Progenitor cell of endocrine pancreas (in vitro differentiated cells): Measurements from ENCODE around the gene SIRPD. TPM values are rescaled to one million over a fixed set of nuclear protein-coding genes. Genes with fewer than 3 reads are reported as not detected.

Experiments
- DNase-seq: peaks from one replicate; pipeline ENCODE4 v3.0.0; 2021; ENCODE audit warnings: low spot score; ENCODE audit not compliant: unreplicated experiment
- H3K27ac Mint-ChIP-seq: 2 replicates; pipeline ENCODE4 v1.8.0; 2021; ENCODE audit warnings: mild to moderate bottlenecking, moderate library complexity, mixed read lengths
- H3K27me3 Mint-ChIP-seq: 2 replicates; pipeline ENCODE4 v1.8.0; 2021; ENCODE audit warnings: mixed read lengths
- H3K36me3 Mint-ChIP-seq: 2 replicates; pipeline ENCODE4 v1.8.0; 2022; ENCODE audit warnings: mixed read lengths; ENCODE audit not compliant: insufficient read depth
- H3K4me1 Mint-ChIP-seq: 2 replicates; pipeline ENCODE4 v1.8.0; 2021; ENCODE audit warnings: low read depth, mixed read lengths
- H3K4me3 Mint-ChIP-seq: 2 replicates; pipeline ENCODE4 v1.8.0; 2021; ENCODE audit warnings: low read depth, mild to moderate bottlenecking, moderate library complexity, mixed read lengths
- H3K9me3 Mint-ChIP-seq: 2 replicates; pipeline ENCODE4 v1.8.0; 2021; ENCODE audit warnings: low read depth, mixed read lengths
- total RNA-seq: library from RNA; stranded (reverse); gene quantifications from 2 replicates; pipeline ENCODE4 v1.2.1, GENCODE V29; 2021
- TF ChIP-seq, protein P1 (sequence below): fragments of 200-600 bp; sonication (generic); IDR thresholded peaks from one replicate; pipeline ENCODE4 v1.5.0; 2021; ENCODE audit warnings: antibody characterized with exemption, mild to moderate bottlenecking; ENCODE audit not compliant: unreplicated experiment

Gene SIRPD
- total RNA-seq, 1 donor from 2014 or later: not detected

DNA sequence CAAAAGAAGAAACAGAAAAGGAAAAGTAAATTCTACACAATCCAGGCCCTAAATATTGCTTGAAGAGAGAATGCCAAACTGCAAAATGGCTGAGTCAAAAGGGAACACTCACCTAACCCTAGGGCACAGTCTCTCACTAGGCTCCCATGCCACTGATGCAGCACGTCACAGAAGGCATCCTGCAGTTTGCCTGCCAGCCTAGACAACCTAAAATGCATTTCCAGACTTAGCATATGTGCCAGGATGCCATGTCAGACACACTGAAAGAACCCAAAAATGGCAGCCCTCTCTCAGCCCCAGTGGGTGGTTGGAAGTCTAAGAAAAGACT lies 10.6 kb upstream of the SIRPD start:
- Mint-ChIP-seq H3K27me3 (peaks cover 15% of the 10 kb centered on the region), H3K4me3 (no peak overlapping the region), H3K36me3 (no peaks in the 10 kb centered on the region), H3K27ac (no peak overlapping the region), H3K4me1 (no peaks in the 10 kb centered on the region), H3K9me3 (no peaks in the 10 kb centered on the region)
- DNase-seq: no peak
- TF ChIP-seq, protein P1, sequence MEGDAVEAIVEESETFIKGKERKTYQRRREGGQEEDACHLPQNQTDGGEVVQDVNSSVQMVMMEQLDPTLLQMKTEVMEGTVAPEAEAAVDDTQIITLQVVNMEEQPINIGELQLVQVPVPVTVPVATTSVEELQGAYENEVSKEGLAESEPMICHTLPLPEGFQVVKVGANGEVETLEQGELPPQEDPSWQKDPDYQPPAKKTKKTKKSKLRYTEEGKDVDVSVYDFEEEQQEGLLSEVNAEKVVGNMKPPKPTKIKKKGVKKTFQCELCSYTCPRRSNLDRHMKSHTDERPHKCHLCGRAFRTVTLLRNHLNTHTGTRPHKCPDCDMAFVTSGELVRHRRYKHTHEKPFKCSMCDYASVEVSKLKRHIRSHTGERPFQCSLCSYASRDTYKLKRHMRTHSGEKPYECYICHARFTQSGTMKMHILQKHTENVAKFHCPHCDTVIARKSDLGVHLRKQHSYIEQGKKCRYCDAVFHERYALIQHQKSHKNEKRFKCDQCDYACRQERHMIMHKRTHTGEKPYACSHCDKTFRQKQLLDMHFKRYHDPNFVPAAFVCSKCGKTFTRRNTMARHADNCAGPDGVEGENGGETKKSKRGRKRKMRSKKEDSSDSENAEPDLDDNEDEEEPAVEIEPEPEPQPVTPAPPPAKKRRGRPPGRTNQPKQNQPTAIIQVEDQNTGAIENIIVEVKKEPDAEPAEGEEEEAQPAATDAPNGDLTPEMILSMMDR: no peak

DNA sequence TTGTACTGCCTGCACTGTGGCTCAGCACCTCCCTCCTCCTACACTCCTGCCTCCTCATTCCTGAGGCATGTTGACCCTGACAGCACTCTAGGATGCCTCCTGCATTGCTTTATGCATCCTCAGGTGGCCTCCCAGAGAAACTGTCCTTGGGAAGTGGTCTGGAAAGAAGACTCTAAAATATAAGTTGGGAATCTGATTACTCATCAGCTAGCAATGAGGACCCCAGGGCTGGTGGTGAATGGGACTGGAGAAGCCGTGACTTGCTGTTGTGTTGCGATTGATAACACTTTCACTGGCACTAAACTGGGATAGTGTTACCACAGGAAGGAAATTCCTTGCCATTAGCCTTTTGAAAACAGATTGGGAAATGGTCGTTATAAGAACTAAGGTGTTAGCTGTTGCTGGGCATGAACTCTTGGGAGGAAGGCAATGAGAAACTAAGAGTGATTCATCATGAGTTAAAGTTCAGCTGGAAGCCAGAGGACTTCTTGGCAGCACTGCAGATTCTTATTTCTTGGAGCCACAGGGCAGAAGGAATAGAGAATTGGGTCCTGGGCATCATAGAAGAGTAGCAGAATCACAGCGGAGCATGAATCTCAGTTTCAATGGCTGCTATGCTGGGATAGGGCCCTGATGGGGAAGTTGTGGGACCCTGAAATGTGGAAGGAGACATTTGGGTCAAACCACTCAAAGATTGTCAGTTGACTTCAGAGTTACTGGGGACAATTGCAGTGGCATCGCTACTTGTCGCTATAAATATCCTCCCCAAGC lies 10.1 kb upstream of the SIRPD start:
- Mint-ChIP-seq H3K4me3 (no peak overlapping the region), H3K36me3 (no peaks in the 10 kb centered on the region), H3K4me1 (no peaks in the 10 kb centered on the region), H3K27ac (no peak overlapping the region), H3K9me3 (no peaks in the 10 kb centered on the region), H3K27me3 (peaks cover 18% of the 10 kb centered on the region)
- no peak for DNase-seq
- TF ChIP-seq, protein P1: no peak

DNA sequence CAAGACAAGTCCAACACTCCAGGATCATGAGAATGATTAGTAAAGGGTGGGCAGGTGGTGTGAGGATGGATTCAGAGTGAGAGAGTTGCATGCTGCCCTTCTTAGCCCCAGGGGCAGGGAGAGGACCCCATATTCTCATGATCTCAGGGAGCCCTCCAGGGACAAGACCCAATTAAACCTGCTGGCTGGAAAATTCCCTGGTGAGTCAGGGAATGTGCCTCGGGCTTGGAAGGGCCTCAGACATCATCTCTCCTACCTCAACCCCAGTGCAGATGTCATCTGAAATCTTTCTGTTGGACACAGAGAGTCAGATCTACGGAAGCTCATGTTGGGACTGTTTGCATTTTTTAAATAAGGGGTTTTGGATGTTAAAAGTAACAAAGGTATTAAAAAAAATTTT lies 9.2 kb upstream of the SIRPD start:
- Mint-ChIP-seq H3K36me3 (no peaks in the 10 kb centered on the region), H3K27ac (no peak overlapping the region), H3K27me3 (peaks cover 19% of the 10 kb centered on the region), H3K4me1 (no peaks in the 10 kb centered on the region), H3K4me3 (no peak overlapping the region), H3K9me3 (no peaks in the 10 kb centered on the region)
- DNase-seq: no peak
- TF ChIP-seq, protein P1: no peak

DNA sequence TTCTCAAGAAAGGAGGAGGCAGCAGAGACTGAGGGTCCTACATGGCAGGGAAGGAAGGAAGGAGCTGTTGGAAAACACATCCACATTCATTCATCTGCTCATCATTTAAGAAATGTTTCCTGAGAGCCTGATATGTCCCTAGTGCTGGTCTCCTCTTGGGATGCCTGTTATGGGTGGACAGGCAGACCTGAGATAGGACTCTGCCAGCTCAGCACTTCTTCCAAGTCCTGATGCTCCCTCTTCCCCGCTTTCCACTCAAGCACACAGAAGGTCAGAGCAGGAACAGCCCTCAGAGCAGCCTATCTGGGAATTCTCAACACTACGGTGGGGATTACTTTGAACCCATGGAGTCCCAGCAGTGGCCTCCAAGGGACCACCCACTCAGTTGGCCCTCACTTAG lies 8.0 kb upstream of the SIRPD start:
- Mint-ChIP-seq H3K36me3 (no peaks in the 10 kb centered on the region), H3K27me3 (peaks cover 28% of the 10 kb centered on the region), H3K4me3 (no peak overlapping the region), H3K4me1 (no peaks in the 10 kb centered on the region), H3K9me3 (no peaks in the 10 kb centered on the region), H3K27ac (no peak overlapping the region)
- TF ChIP-seq, protein P1: no peak
- no peak for DNase-seq

DNA sequence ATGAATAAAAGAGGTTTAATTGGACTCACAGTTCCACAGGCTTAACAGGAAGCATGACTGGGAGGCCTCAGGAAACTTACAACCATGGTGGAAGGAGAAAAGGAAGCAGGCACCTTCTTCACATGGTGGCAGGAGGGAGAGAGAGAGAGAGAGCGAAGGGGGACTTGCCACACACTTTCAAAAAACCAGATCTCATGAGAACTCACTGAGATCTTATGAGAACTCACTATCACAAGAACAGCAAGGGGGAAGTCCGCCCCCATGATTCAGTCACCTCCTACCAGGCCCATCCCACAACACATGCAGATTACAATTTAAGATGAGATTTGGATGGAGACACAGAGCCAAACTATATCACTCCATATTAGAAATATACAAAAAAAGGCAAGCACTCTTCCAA lies 6.1 kb upstream of the SIRPD start:
- peaks cover 34% of the 10 kb centered on the region for H3K27me3 Mint-ChIP-seq
- no peaks in the 10 kb centered on the region for H3K36me3 Mint-ChIP-seq
- no peak overlapping the region for H3K4me3 Mint-ChIP-seq
- TF ChIP-seq, protein P1: no peak
- H3K4me1 Mint-ChIP-seq: no peaks in the 10 kb centered on the region
- DNase-seq: no peak
- no peaks in the 10 kb centered on the region for H3K9me3 Mint-ChIP-seq
- H3K27ac Mint-ChIP-seq: no peak overlapping the region
